HepG2 (cell line): ENCODE measurements around the gene IQCC. TPM values are rescaled to one million over a fixed set of nuclear protein-coding genes. Genes with fewer than 3 reads are reported as not detected.

Experiments used
- FIP1L1 ChIP-seq: fragments of 200-400 bp; formaldehyde crosslinking; IDR thresholded peaks from 2 replicates; pipeline ENCODE4 v1.6.1; 2018; ENCODE audit warnings: low read depth, mild to moderate bottlenecking, low read length, moderate library complexity, borderline replicate concordance; ENCODE audit not compliant: insufficient read depth
- FOSL2 ChIP-seq: sonication (generic); formaldehyde crosslinking; IDR thresholded peaks from 2 replicates; pipeline ENCODE4 v1.4.0; 2020; ENCODE audit warnings: missing genetic modification reagents
- GABPA ChIP-seq, 2 experiments: IDR thresholded peaks; 2 replicates each; pipeline ENCODE4 v1.6.1; 2011 to 2016; ENCODE audit warnings: low read depth in 2 of 2, low read length in 1 of 2, missing biosample characterization in 1 of 2, missing genetic modification characterization in 1 of 2
- HIVEP1 ChIP-seq: sonication (generic); formaldehyde crosslinking; IDR thresholded peaks from 2 replicates; pipeline ENCODE4 v1.4.0; 2020; ENCODE audit warnings: mild to moderate bottlenecking, missing genetic modification reagents
- KDM4B ChIP-seq: sonication (generic); formaldehyde crosslinking; IDR thresholded peaks from 2 replicates; pipeline ENCODE4 v1.4.0; 2020; ENCODE audit warnings: missing genetic modification reagents
- KMT2A ChIP-seq: sonication (generic); formaldehyde crosslinking; IDR thresholded peaks from 2 replicates; pipeline ENCODE4 v1.4.0; 2020; ENCODE audit warnings: missing genetic modification reagents
- LCORL ChIP-seq, 2 experiments: fragments of 450-650 bp in 1 of 2; sonication (generic) in 1 of 2; formaldehyde crosslinking in 1 of 2; IDR thresholded peaks; 2 replicates each; pipeline versions ENCODE4 v1.5.0 to v1.6.1; 2017 to 2020; ENCODE audit warnings: antibody characterized with exemption in 1 of 2, missing genetic modification reagents in 1 of 2
- ZBTB7A ChIP-seq: sonication (generic); formaldehyde crosslinking; IDR thresholded peaks from 2 replicates; pipeline ENCODE4 v1.8.0; 2022; ENCODE audit warnings: mild to moderate bottlenecking, missing genetic modification reagents
- ZFX ChIP-seq: sonication (generic); formaldehyde crosslinking; IDR thresholded peaks from 2 replicates; pipeline ENCODE4 v1.4.0; 2020; ENCODE audit warnings: mild to moderate bottlenecking, low read depth, missing genetic modification reagents, moderate library complexity
- ZMYM2 ChIP-seq: sonication (generic); formaldehyde crosslinking; IDR thresholded peaks from 2 replicates; pipeline ENCODE4 v1.8.0; 2022; ENCODE audit warnings: mild to moderate bottlenecking, missing genetic modification reagents
- ZMYM3 ChIP-seq: sonication (generic); formaldehyde crosslinking; IDR thresholded peaks from 2 replicates; pipeline ENCODE4 v1.5.1; 2020; ENCODE audit warnings: mild to moderate bottlenecking, missing genetic modification reagents
- ZNF788 ChIP-seq: sonication (generic); formaldehyde crosslinking; IDR thresholded peaks from 2 replicates; pipeline ENCODE4 v1.5.0; 2020; ENCODE audit warnings: mild to moderate bottlenecking, missing genetic modification reagents, borderline replicate concordance
- ZSCAN29 ChIP-seq: sonication (generic); formaldehyde crosslinking; conservative IDR thresholded peaks from 2 replicates; pipeline ENCODE4 v1.4.0; 2020; ENCODE audit warnings: mild to moderate bottlenecking, missing genetic modification reagents
- ZSCAN31 ChIP-seq: sonication (generic); formaldehyde crosslinking; IDR thresholded peaks from 2 replicates; pipeline ENCODE4 v1.5.0; 2020; ENCODE audit warnings: low read depth, mild to moderate bottlenecking, missing genetic modification reagents
- polyA plus RNA-seq, 8 experiments: library from polyadenylated mRNA; depleted of rRNA in 3 of 8; stranded (reverse) in 7 of 8; unstranded in 1 of 8; fragments of >200 nt; fragmentation: Illumina TruSeq in 4 of 8; extraction: Trizol in 4 of 8; gene quantifications; 2 replicates each; pipeline versions ENCODE4 v1.2.1 to v1.2.3, GENCODE V29; 2011 to 2016; ENCODE audit warnings: low read depth in 4 of 8, missing spikeins in 1 of 8, mixed read lengths in 1 of 8; ENCODE audit not compliant: insufficient read depth in 1 of 8
- total RNA-seq, 5 experiments: library from RNA; depleted of rRNA; stranded (reverse); fragments of >200 nt; fragmentation: Illumina TruSeq; extraction: Trizol; gene quantifications; 2 replicates each; pipeline ENCODE4 v1.2.3, GENCODE V29; 2016; ENCODE audit warnings: low read depth in 1 of 5
- TF ChIP-seq, protein P1 (sequence below), 2 experiments: sonication (generic) in 1 of 2; formaldehyde crosslinking in 1 of 2; IDR thresholded peaks; 2 replicates each; pipeline versions ENCODE4 v1.4.0 to v1.6.1; 2018 to 2020; ENCODE audit warnings: missing genetic modification reagents in 2 of 2, borderline replicate concordance in 1 of 2, low read depth in 1 of 2, mild to moderate bottlenecking in 1 of 2, missing biosample characterization in 1 of 2
- TF ChIP-seq, protein P2 (sequence below): IDR thresholded peaks from 2 replicates; pipeline ENCODE4 v1.4.0; 2020; ENCODE audit warnings: mild to moderate bottlenecking, missing genetic modification reagents
- TF ChIP-seq, protein P3 (sequence below): sonication (generic); formaldehyde crosslinking; IDR thresholded peaks from 2 replicates; pipeline ENCODE4 v1.4.0; 2020; ENCODE audit warnings: mild to moderate bottlenecking, missing genetic modification reagents
- TF ChIP-seq, protein P4 (sequence below): IDR thresholded peaks from 2 replicates; pipeline ENCODE4 v1.6.1; 2016; ENCODE audit warnings: missing genetic modification reagents, missing compliant biosample characterization

The IQCC gene
- total and polyA plus RNA-seq, 2 of the 13 experiments (the other 11 are each of a cell fraction or from before 2014, with no cell fraction given) = 1.7 to 3.0 TPM

DNA sequence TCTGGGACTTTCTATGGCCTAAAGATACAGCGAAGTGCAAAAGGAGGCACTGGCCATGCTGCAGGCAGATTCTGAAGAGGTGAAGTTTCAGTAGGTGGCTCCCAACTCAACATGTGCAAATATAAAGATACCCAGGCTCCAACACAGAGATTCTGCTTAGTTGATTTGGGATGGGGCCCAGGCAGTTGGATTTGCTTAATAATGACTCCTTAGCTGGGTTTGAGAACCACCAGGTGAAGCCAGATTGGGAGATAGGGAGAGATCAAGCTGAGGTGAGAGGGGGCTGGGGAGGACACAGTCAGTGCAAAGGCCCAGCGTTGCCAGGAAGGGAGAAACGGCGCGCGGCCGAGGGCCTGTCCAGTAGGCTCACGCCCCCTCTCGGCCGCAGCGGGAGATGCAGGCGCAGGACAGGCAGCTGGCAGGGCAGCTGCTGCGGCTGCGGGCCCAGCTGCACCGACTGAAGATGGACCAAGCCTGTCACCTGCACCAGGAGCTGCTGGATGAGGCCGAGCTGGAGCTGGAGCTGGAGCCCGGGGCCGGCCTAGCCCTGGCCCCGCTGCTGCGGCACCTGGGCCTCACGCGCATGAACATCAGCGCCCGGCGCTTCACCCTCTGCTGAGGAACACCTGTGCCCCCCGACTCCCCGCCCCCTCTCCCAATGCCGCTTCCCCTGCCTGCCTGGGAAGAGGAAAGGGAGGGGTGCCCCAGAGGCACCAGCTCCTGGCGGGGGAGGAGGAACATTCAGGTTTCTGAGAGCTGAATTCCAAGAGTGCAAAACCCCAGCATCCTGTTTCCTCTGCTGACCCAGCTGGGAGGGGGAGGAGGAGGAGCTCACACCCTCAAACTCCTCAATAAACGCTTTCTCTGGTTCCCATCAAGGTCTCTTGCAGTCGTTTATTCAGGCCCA lies 42.8 kb downstream of the IQCC start (continued):
- TF ChIP-seq ZFX = peak; percentile 72; the same call in 1 of the 2 replicates
- TF ChIP-seq, protein P1, sequence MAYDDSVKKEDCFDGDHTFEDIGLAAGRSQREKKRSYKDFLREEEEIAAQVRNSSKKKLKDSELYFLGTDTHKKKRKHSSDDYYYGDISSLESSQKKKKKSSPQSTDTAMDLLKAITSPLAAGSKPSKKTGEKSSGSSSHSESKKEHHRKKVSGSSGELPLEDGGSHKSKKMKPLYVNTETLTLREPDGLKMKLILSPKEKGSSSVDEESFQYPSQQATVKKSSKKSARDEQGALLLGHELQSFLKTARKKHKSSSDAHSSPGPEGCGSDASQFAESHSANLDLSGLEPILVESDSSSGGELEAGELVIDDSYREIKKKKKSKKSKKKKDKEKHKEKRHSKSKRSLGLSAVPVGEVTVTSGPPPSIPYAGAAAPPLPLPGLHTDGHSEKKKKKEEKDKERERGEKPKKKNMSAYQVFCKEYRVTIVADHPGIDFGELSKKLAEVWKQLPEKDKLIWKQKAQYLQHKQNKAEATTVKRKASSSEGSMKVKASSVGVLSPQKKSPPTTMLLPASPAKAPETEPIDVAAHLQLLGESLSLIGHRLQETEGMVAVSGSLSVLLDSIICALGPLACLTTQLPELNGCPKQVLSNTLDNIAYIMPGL (CRISPR knock-in tag; IDR thresholded peaks at IDR 0.05; ENCODE audit: borderline replicate concordance in 1 of 2, low read depth in 1 of 2) = peak; percentile 66 to 85; a peak in 3 of 4 replicates
- peak; percentile 40; the same call in 1 of the 2 replicates for TF ChIP-seq FOSL2 (CRISPR knock-in tag)
- TF ChIP-seq FIP1L1 = no peak
- peak; percentile 35; the same call in 1 of the 2 replicates for TF ChIP-seq HIVEP1
- no peak for TF ChIP-seq GABPA (IDR thresholded peaks at IDR 0.05; ENCODE audit: low read depth, low read length)
- 0 out of 2 replicates have a peak, but pooled peaks have one; percentile 10 for TF ChIP-seq GABPA (CRISPR knock-in tag; IDR thresholded peaks at IDR 0.05; ENCODE audit: low read depth)
- 0 out of 2 replicates have a peak, but pooled peaks have one; percentile 38 for TF ChIP-seq KMT2A (CRISPR knock-in tag)
- peak; percentile 85 for TF ChIP-seq ZMYM2 (CRISPR knock-in tag)
- TF ChIP-seq, protein P2, sequence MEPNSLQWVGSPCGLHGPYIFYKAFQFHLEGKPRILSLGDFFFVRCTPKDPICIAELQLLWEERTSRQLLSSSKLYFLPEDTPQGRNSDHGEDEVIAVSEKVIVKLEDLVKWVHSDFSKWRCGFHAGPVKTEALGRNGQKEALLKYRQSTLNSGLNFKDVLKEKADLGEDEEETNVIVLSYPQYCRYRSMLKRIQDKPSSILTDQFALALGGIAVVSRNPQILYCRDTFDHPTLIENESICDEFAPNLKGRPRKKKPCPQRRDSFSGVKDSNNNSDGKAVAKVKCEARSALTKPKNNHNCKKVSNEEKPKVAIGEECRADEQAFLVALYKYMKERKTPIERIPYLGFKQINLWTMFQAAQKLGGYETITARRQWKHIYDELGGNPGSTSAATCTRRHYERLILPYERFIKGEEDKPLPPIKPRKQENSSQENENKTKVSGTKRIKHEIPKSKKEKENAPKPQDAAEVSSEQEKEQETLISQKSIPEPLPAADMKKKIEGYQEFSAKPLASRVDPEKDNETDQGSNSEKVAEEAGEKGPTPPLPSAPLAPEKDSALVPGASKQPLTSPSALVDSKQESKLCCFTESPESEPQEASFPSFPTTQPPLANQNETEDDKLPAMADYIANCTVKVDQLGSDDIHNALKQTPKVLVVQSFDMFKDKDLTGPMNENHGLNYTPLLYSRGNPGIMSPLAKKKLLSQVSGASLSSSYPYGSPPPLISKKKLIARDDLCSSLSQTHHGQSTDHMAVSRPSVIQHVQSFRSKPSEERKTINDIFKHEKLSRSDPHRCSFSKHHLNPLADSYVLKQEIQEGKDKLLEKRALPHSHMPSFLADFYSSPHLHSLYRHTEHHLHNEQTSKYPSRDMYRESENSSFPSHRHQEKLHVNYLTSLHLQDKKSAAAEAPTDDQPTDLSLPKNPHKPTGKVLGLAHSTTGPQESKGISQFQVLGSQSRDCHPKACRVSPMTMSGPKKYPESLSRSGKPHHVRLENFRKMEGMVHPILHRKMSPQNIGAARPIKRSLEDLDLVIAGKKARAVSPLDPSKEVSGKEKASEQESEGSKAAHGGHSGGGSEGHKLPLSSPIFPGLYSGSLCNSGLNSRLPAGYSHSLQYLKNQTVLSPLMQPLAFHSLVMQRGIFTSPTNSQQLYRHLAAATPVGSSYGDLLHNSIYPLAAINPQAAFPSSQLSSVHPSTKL (CRISPR knock-in tag) = 0 out of 2 replicates have a peak, but pooled peaks have one; percentile 39
- TF ChIP-seq, protein P3, sequence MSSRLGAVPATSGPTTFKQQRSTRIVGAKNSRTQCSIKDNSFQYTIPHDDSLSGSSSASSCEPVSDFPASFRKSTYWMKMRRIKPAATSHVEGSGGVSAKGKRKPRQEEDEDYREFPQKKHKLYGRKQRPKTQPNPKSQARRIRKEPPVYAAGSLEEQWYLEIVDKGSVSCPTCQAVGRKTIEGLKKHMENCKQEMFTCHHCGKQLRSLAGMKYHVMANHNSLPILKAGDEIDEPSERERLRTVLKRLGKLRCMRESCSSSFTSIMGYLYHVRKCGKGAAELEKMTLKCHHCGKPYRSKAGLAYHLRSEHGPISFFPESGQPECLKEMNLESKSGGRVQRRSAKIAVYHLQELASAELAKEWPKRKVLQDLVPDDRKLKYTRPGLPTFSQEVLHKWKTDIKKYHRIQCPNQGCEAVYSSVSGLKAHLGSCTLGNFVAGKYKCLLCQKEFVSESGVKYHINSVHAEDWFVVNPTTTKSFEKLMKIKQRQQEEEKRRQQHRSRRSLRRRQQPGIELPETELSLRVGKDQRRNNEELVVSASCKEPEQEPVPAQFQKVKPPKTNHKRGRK (CRISPR knock-in tag) = no peak
- peak; percentile 44; the same call in 1 of the 2 replicates for TF ChIP-seq KDM4B (CRISPR knock-in tag)
- peak; percentile 57; the same call in 1 of the 2 replicates for TF ChIP-seq ZBTB7A (CRISPR knock-in tag)
- peak; percentile 86; the same call in 1 of the 2 replicates for TF ChIP-seq ZSCAN31
- TF ChIP-seq ZNF788 (CRISPR knock-in tag) = peak; percentile 81; the same call in 1 of the 2 replicates
- peak; percentile 99 for TF ChIP-seq ZMYM3 (CRISPR knock-in tag)
- TF ChIP-seq, protein P4, sequence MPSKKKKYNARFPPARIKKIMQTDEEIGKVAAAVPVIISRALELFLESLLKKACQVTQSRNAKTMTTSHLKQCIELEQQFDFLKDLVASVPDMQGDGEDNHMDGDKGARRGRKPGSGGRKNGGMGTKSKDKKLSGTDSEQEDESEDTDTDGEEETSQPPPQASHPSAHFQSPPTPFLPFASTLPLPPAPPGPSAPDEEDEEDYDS (CRISPR knock-in tag) = no peak
- TF ChIP-seq ZSCAN29 = peak; percentile 37; the same call in 1 of the 2 replicates
- TF ChIP-seq LCORL (IDR thresholded peaks at IDR 0.05) = no peak
- TF ChIP-seq LCORL (CRISPR knock-in tag; IDR thresholded peaks at IDR 0.05) = peak; percentile 55; the same call in 1 of the 2 replicates
